HUES6 (cell line): ENCODE measurements around the gene NFKBIE.

Source experiments
- H3K27ac ChIP-seq: 2 replicates; pipeline ENCODE4 v1.7.0; 2013; ENCODE audit warnings: low read depth, mild to moderate bottlenecking, low read length, inconsistent platforms
- H3K27me3 ChIP-seq: 2 replicates; pipeline ENCODE4 v1.6.1; 2013; ENCODE audit warnings: low read length; ENCODE audit not compliant: control insufficient read depth, insufficient read depth
- H3K36me3 ChIP-seq: 2 replicates; pipeline ENCODE4 v1.6.1; 2013; ENCODE audit warnings: low read length; ENCODE audit not compliant: control insufficient read depth, insufficient read depth
- H3K4me1 ChIP-seq: 2 replicates; pipeline ENCODE4 v1.6.1; 2013; ENCODE audit warnings: low read length; ENCODE audit not compliant: control insufficient read depth, insufficient read depth
- H3K4me3 ChIP-seq: 2 replicates; pipeline ENCODE4 v1.5.1; 2013; ENCODE audit warnings: low read depth, low read length
- H3K9ac ChIP-seq: one replicate; pipeline ENCODE4 v1.6.1; 2013; ENCODE audit warnings: mild to moderate bottlenecking, low read length
- H3K9me3 ChIP-seq: 2 replicates; pipeline ENCODE4 v1.6.1; 2013; ENCODE audit warnings: low read depth, low read length; ENCODE audit not compliant: control insufficient read depth, insufficient read depth

NFKBIE gene

DNA sequence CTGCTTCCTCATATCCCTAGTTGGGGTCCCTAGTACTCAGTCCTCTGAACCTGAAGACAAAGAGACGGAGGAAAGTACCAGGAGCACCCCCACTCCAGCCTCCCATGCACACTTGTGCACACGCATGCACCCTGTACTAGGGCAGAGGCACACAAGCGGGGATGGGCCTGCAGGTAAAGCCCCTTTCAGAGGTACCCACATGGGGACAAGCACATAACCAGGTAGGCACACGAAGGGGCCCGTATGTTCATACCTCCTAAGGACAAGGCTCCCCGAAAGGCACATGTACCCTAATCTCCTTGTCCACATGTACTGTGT lies 6.0 kb upstream of the NFKBIE start:
- H3K36me3 ChIP-seq = no peaks in the 10 kb centered on the region
- peaks cover 75% of the 10 kb centered on the region for H3K27me3 ChIP-seq
- no peaks in the 10 kb centered on the region for H3K9me3 ChIP-seq
- H3K27ac ChIP-seq = no peak overlapping the region
- no peak overlapping the region for H3K9ac ChIP-seq
- H3K4me3 ChIP-seq = peak overlapping the region; percentile 42
- H3K4me1 ChIP-seq = peaks cover 21% of the 10 kb centered on the region

GRCh38 chr6:44270526-44271405 lies 5.4 kb upstream of the NFKBIE start:
- H3K27me3 ChIP-seq = peaks cover 69% of the 10 kb centered on the region
- H3K4me3 ChIP-seq = peak overlapping the region; percentile 42

DNA sequence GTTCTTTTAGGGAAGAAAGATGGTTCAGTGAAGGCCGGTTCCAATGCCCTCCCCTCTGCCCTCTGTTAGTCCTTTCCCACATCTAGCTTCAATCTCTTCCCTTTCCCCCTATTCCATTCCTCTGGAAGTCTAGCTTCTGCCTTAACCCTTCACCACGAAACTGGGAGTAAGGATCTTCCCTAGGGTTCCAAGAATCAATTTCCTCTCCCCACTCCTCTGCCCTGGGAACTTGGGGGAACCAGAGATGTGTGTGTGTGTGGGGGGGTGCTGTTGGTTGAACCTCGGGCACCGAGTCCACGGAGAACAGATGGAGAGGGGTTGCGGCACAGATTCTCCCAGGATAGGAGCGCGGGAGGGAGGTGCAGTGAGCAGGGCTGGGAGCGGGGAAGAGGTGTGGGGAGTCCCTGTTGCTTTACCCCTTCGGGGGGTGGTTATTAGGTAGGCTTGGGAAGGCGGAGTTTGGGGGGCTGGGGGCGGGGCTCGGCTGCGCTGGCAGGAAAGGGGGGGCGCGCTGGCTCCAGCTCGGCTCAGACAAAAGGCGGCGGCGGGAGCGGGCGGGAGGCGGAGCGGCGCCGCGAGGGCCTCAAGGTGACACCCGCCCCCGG lies 4.7 kb upstream of the NFKBIE start, which contains the start of gene TMEM151B:
TMEM151B (plus strand) TSS at position 530 of the 605 bp plus-strand sequence. CDS start 293 bp downstream, outside the sequence.
- peaks cover 62% of the 10 kb centered on the region for H3K27me3 ChIP-seq
- H3K4me3 ChIP-seq = peak within 1 kb of the TSS; percentile 42
- H3K9me3 ChIP-seq = no peaks in the 10 kb centered on the region
- H3K36me3 ChIP-seq = no peaks in the 10 kb centered on the region
- no peak within 1 kb of the TSS for H3K9ac ChIP-seq
- peaks cover 18% of the 10 kb centered on the region for H3K4me1 ChIP-seq
- H3K27ac ChIP-seq = no peak within 1 kb of the TSS

More at GRCh38 chr6:44270526-44271405, 5.4 kb upstream of the NFKBIE start:
- Histone ChIP-seq H3K36me3 (no peaks in the 10 kb centered on the region), H3K9me3 (no peaks in the 10 kb centered on the region), H3K9ac (no peak overlapping the region), H3K4me1 (peaks cover 21% of the 10 kb centered on the region), H3K27ac (no peak overlapping the region)

GRCh38 chr6:44269178-44269920 lies 4.0 kb upstream of the NFKBIE start:
- H3K9me3 ChIP-seq = no peaks in the 10 kb centered on the region
- peaks cover 55% of the 10 kb centered on the region for H3K27me3 ChIP-seq
- no peaks in the 10 kb centered on the region for H3K36me3 ChIP-seq
- H3K4me3 ChIP-seq = no peak overlapping the region
- H3K4me1 ChIP-seq = peaks cover 23% of the 10 kb centered on the region
- H3K9ac ChIP-seq = no peak overlapping the region
- no peak overlapping the region for H3K27ac ChIP-seq

DNA sequence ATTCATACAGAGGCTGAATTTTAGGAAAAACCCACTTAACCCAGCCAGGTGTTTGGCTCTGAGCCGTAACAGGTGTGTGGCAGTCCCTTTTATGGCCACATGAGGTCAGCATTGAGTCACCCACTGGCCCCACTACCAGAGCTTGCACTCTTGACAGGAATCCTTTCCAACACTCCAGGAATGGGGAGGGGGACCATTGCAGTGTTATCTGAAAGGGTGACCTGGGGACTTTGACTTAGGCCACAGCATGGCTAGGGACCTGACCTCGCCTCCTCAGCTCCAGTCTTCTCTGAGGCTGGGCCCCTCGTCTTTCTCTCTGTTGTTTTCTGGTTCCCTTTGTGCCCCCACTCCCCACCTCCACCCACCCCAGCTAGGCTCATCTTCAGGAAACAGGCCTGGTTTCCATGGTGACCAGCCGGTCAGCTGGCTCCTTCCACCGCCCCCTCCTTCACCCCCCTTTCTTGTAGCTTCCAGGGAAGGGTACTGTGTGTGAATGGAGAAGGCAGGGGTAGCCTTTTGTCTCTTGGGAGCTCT lies 2.8 kb upstream of the NFKBIE start:
- Histone ChIP-seq H3K9me3 (no peaks in the 10 kb centered on the region), H3K27me3 (peaks cover 43% of the 10 kb centered on the region), H3K36me3 (no peaks in the 10 kb centered on the region), H3K4me3 (peak overlapping the region; percentile 5; the same call in 1 of the 2 replicates), H3K9ac (no peak overlapping the region), H3K27ac (no peak overlapping the region), H3K4me1 (peaks cover 35% of the 10 kb centered on the region)

DNA sequence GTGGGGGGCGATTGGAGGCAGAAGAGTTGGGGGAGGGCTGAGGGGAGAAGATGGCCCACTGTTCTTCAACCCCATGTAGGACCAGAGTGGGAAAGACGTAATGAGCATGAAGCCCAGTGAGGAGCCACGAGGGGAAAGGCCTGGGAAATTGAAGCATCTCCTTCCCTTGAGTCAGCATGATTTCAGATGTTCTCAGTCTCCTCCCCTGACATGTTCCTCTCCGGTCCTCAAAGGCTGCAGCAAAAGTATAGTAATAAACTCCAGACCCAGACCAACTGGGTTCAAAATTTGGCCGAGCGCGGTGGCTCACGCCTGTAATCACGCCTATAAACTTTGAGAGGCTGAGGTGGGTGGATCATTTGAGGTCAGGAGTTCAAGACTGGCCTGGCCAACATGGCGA lies 1.9 kb upstream of the NFKBIE start:
- Histone ChIP-seq H3K27me3 (peaks cover 34% of the 10 kb centered on the region), H3K27ac (no peak overlapping the region), H3K4me1 (peaks cover 43% of the 10 kb centered on the region), H3K9ac (no peak overlapping the region), H3K36me3 (no peaks in the 10 kb centered on the region), H3K9me3 (no peaks in the 10 kb centered on the region), H3K4me3 (no peak overlapping the region)

DNA sequence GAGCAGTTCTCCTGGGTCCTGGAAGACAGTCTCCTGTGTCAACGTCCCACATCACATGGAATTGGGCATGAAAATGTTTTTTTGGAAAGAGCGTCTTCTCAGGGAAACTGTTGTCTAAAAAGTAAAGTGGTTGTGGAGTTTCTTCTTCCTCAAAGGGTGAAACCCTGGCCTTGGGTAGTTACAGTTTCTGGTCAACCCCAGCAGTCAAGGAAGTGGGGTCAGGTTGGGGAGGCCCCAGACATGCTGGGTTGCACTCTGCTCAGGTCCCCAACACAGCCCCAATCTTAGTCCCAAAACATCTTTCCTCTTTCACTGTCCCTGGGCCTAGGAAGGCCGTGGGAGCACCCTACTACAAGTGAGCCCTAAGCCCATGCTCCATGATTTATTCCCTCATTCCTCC lies 996 bp upstream of the NFKBIE start:
- H3K9ac ChIP-seq = no peak overlapping the region
- no peaks in the 10 kb centered on the region for H3K9me3 ChIP-seq
- H3K27ac ChIP-seq = no peak overlapping the region
- H3K27me3 ChIP-seq = peaks cover 25% of the 10 kb centered on the region
- H3K4me3 ChIP-seq = no peak overlapping the region
- no peaks in the 10 kb centered on the region; the same call in 1 of the 2 replicates for H3K36me3 ChIP-seq
- H3K4me1 ChIP-seq = peaks cover 39% of the 10 kb centered on the region

DNA sequence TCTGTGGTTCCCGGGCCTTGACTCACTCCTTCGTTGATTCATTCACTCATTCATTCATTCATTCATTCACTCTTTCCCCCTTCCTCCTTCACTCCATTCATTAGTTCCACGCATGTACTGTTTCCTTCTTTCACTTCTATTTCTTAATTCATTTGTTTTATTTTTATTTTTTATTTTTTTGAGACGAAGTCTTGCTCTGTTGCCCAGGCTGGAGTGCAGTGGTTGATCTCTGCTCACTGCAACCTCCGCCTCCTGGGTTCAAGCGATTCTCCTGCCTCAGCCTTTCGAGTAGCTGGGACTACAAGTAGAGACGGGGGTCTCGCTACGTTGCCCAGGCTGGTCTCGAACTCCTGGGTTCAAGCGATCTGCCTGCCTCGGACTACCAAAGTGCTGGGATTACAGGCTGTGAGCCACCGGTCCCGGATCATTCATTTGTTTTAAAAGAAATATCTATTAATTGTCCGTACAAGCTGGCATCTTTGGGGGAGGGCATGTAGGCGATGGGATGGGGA lies 427 bp upstream of the NFKBIE start:
- Histone ChIP-seq H3K27ac (no peak overlapping the region), H3K4me1 (peaks cover 35% of the 10 kb centered on the region), H3K4me3 (0 out of 2 replicates have a peak overlapping the region, but pooled peaks have one; percentile 7), H3K9ac (no peak overlapping the region), H3K36me3 (no peaks in the 10 kb centered on the region; the same call in 1 of the 2 replicates), H3K27me3 (peaks cover 21% of the 10 kb centered on the region), H3K9me3 (no peaks in the 10 kb centered on the region)

DNA sequence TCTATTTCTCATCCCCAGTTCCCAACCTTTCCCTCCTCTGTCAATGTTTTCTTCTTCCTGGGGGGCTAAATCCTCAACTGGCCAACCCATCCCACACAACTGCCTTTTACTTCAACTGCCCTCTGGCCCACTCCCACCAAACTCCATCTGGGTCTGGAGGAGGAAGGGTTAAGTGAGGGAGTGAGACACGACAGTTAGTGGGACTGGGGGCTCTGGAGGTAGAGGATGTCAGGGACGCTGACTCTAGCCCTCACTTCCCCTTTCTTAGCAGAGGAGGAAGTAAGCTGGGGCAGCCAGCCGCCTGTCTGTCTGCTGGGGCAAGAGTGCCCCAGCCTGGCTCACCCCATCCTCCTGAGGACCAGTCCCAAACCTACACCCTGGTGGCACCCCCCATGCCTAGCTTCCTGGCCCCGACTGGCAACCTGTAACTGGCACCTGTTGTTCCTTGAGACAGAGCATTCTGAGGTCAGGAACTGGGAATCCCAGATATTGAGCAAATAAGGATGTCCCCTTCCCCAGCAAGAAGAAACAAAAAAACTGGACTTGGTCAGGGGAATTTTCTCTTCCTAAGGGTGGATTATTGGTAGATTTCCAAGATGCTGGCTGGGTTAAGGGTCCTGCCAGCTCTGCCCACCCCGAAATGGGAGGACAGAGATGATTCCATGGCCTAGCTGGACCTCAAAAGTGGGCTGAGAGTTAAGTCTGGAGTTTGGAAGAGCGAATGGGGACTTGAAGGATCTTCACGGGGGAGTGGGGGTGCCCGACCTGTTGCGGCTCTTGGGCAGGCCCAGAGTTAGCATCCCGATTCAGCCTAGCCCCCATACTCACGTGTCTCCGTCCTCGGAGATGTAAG lies 971 bp downstream of the NFKBIE start:
- peaks cover 11% of the 10 kb centered on the region for H3K36me3 ChIP-seq
- no peak overlapping the region for H3K27ac ChIP-seq
- H3K9me3 ChIP-seq = no peaks in the 10 kb centered on the region
- peaks cover 12% of the 10 kb centered on the region for H3K27me3 ChIP-seq
- H3K9ac ChIP-seq = peak overlapping the region; percentile 59
- H3K4me1 ChIP-seq = peaks cover 35% of the 10 kb centered on the region
- H3K4me3 ChIP-seq = peak overlapping the region; percentile 87
